Erythroblast (primary cell): Measurements from ENCODE around the gene HSPA12A.

Source experiments
- GATA1 ChIP-seq: IDR thresholded peaks from 2 replicates; pipeline ENCODE4 v1.6.1; 2011; ENCODE audit warnings: low read depth, mild to moderate bottlenecking, control low read depth, low read length, moderate library complexity
- POLR2A ChIP-seq: IDR thresholded peaks from 2 replicates; pipeline ENCODE4 v1.6.1; 2011; ENCODE audit warnings: mild to moderate bottlenecking, low read length

GRCh38 chr10:116621934-116622655 lies 120.3 kb downstream of the HSPA12A start:
- TF ChIP-seq POLR2A (no peak), GATA1 (no peak)
